T-helper 1 cell treated with Interleukin-12 subunit alpha and Interleukin-12 subunit beta and Interleukin-4 antibody, amounts not matched to agents 30 ng/mL and 1 ng/mL, for 36 hours (primary cell): Measurements from ENCODE around the gene DEAF1. TPM values are rescaled to one million over a fixed set of nuclear protein-coding genes. Genes with fewer than 3 reads are reported as not detected.
"Not testable (repeated sequence)": the region's sequence is repeated elsewhere in the genome, so short reads cannot be mapped to it uniquely, and the experiment has no call there.

Experiments used
- intact Hi-C: fragments of 100-400 bp; cut with micrococcal nuclease; formaldehyde crosslinking; loops from one replicate; pipeline ENCODE4 v1.15.1; 2024
- total RNA-seq: library from RNA; stranded (reverse); gene quantifications from 2 replicates; pipeline ENCODE4 v1.2.3, GENCODE V29; 2022

Gene DEAF1
- total RNA-seq, 1 donor from 2014 or later = 46.7 TPM

- intact Hi-C loops = no loop called here
Observed at GRCh38 chr11:687751-688150, 7.3 kb downstream of the DEAF1 start.

DNA sequence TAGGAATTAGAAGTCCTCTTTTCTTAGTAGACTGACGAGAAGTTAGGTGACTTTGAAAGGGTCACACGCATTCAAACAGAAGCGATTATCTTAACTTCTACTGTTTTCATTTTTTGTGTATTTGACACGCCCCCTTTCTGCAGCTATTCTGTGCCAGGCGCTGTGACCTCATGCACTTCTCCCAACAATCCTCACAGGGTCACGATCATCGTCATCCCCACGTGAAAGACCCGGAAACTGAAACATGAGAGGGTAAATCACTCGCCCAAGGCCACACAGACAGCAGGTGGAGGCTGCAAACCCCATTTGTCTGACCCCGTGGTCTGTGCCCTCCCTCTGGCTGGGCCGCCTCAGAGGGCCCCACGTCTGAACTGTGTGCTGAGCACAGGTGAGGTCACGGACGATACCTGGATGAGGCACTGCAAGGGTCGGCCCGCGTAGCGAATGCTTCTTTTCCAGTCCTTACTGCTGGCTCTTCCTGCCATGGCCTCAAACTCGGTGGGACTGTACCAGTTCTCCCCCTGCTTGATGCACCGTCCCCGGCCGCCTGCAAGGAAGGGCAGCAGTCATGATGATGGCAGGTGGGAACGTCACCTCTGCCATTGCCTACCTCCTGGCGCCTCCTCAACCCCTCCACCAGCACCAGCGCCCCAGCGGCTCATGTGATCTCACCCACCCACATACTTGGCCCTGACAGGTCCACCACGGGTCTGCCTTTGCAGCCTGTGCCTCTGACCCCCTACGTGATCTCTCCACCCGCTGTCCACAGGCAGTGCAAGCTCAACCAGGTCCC lies 8.4 kb downstream of the DEAF1 start:
- intact Hi-C loops = no loop called here

GRCh38 chr11:680970-681369 lies 14.1 kb downstream of the DEAF1 start:
- intact Hi-C loops = no loop called here

DNA sequence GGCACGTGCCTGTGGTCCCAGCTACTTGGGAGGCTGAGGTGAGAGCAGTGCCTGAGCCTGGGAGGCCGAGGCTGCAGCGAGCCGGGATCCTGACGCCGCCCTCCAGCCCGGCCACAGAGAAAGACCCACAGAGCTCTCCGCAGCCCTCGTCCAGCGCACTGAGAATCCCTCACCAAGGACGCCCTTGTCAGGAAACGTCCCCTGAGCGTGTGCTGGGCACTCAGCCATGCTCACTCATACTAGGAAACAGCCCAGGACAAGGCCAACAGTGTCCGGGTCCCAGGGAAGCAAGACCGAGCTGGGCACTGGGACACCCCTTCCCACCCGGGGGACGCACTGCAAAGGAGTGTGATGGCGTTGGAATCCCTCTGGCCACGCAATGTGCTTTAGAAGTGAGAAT lies 14.5 kb downstream of the DEAF1 start:
- intact Hi-C loops = no loop called here

DNA sequence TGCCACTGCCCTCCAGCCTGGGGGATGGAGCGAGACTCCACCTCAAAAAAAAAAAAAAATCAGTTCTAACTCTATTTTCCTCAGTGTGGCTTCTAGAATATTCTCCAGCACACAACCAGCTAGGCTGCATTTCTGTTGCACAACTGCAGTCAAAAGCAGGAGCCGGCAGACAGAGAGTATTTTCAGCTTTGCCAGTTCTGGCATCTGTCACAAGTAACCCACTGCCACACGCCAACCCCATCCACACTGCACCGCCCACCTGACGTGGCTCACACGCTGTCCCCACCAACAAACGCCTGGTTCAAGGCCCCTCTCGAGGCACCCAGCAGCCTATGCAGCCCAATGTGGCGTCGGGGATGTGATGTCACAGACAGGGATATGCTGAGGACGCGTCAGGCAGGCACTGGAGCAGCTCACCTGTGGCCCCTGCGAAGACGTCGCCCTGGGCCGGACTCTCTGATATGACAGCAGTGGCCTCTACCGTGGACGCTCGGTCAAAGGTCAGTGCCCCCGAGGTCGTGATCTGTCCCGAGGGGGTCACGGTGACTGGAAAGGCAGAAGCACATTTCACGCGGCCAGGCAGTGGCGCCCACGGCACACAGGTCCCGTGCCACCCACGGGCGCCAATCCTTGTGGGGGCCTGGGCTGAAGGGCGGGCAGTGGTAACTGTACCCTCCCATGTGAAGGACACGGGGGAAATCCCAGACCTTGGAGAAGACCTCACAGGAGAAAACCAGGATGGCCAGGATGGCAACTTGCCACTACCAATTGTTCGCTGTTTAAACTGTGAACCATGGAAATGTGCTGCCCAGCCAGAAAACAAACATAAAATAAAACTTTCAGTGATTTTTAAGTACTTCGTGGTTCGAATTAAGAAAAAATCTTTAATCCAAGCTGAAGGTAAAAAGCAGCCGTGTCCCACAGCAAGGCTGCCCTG lies 15.5 kb downstream of the DEAF1 start:
- intact Hi-C loops = no loop called here

DNA sequence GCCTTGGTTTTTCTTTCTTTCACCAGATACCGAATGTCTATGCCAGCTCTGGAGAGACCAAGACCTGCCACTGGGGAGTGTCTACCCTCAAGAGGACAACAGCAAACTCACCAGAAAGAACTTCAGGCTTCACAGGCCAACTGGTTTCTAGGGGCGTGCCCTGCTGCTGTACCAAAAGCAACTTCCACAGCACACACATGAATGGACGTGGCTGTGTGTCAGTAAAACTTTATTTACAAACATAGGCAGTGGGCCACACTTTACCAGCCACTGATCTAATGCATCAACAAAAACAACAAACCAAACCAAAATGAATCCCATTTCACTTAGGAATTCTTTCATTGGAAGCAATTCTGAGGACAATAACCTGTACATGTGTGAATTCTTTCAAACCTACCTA lies 16.7 kb downstream of the DEAF1 start:
- intact Hi-C loops = no loop called here

- intact Hi-C loops = no loop called here
Observed at GRCh38 chr11:674406-674805, 20.6 kb downstream of the DEAF1 start.

DNA sequence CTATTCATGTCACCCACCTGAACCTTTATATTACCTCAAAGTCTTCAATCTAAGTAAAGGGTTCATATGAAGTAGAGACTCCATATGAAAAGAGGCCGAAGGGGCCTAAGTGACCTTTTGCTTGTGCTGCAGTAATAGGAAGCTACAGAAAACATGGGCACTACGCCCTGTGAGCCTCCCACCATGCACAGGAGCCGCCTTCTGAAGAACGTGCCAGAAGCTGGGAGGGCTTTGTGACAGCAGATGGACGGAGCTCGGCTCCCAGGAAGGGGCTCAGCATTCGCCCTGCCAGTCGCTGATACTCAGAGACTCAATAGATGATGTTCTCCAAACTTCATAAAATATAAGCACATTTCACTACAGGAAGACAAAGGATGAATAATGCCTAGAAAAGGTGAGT lies 21.2 kb downstream of the DEAF1 start:
- intact Hi-C loops = no loop called here

GRCh38 chr11:665704-666281 lies 29.2 kb downstream of the DEAF1 start:
- intact Hi-C loops = no loop called here

- intact Hi-C loops = no loop called here
Observed at GRCh38 chr11:665062-665703, 29.8 kb downstream of the DEAF1 start.

GRCh38 chr11:662689-663274 lies 32.2 kb downstream of the DEAF1 start:
- intact Hi-C loops = loop anchor here (1.0 kb wide), 2 partner anchors 61 to 103 kb away; no protein-coding TSS in a partner anchor

GRCh38 chr11:660681-661444 lies 34.2 kb downstream of the DEAF1 start:
- intact Hi-C loops = no loop called here

DNA sequence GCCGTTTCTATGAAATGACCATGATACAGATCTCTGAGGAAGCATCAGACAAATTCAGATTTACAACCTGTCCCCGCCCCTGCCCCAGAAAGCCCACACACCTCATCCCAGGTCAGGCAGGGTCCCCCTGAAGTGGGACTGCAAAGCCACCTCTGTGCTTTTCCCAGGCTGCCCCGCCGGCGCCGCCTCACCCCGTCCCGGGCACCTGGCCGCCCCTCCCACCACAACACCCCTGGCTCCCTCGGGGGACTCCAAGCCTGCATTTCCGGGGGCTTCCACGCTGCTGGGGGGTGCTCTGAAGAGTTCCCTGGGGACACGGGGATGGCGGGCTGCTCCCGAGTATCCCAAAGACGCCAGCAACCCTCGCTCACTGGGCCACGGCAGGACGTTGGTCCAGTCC lies 34.7 kb downstream of the DEAF1 start:
- intact Hi-C loops = no loop called here

DNA sequence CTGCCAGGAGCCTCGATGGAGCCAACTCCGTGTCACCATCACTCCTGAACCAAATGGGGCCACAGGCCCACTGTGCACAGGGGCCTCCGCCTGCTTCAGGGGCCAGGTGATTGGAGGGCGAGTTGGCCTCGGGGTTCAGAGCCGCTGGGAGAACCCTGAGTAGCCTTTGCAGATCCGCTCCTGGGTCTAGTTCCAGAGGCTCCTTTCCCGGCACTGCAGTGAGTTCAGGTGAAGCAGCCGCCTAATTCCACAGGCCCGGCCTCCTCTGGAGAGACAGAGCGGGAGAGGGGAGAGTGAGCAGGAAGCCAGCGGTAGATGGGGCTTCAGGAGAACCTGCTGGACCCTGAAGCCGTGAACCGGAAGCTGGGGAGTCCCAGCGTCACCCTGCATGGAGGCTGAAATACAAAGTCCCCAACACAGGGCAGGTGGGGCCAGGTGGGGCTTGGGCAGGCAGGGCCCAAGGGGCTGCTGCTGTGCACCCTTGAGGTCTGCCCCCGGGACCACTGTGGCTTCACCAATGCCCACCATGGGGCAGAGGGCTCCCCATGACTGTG lies 35.4 kb downstream of the DEAF1 start:
- intact Hi-C loops = no loop called here

DNA sequence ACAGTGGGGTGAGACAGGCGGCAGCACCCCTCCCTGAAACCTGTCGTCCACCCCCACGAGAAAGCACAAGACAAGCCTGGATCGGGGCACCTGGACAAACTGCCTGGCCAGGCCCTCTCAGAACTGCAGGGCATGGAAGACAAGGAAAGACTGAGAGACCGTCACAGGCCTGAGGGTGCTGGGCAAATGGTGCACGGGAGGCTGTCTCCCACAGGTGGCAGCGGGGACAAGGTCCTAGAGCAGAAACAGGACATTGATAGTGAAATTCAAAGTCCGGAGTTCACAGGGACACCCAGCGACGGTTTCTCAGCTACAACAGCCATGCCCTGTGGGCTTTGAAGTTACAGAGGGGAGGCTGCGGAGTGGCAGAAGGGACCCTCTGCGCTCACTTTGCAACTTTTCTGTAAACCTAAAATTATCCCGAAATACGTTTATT lies 37.3 kb downstream of the DEAF1 start:
- intact Hi-C loops = no loop called here

GRCh38 chr11:656866-657265 lies 38.2 kb downstream of the DEAF1 start:
- intact Hi-C loops = no loop called here

- intact Hi-C loops = no loop called here
Observed at GRCh38 chr11:656426-656825, 38.6 kb downstream of the DEAF1 start.

GRCh38 chr11:655036-655726 lies 39.8 kb downstream of the DEAF1 start:
- intact Hi-C loops = no loop called here

DNA sequence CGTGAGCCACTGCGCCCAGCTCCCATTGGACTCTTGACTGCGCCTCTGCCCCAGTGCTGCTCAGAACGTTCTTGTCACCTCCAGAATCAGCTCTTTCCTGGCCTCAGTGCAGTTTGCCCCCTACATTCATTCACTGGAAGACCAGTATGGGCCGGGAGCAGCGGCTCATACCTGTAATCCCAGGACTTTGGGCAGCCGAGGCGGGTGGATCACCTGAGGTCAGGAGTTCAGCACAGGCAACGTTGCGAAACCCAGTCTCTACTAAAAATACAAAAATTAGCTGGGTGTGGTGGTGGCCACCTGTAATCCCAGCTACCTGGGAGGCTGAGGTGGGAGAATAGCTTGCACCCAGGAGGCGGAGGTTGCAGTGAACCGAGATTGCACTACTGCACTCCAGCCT lies 40.6 kb downstream of the DEAF1 start:
- intact Hi-C loops = not testable (repeated sequence)
